Measurements from ENCODE around the gene CHCHD3. TPM values are rescaled to one million over a fixed set of nuclear protein-coding genes. Genes with fewer than 3 reads are reported as not detected.

The CHCHD3 gene
- total RNA-seq, 2 experiments from 2014 or later, result 21.6 to 21.7 TPM

DNA sequence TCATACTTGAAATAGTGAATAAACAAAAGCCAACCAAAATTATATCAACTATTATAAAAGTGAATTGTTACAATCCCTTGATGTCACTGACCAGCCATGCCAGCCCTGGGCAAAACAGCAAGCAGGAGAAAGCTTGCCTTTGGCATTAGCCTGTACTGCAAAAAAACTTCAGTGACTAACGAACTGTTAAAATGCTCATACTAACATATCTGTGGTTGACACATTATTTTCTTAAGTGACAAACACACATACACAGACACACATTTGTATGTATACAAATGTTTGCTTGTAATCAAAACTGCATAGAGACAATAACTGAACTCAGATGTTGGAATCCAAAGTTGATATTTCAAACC lies 29.5 kb downstream of the CHCHD3 start:
- Histone ChIP-seq H3K27me3 (ENCODE audit: control insufficient read depth in 1 of 2, insufficient read depth in 2 of 2, low read length in 2 of 2) (no peaks in the 10 kb centered on the region), H3K4me3 (ENCODE audit: low read length) (no peak overlapping the region), H3K36me3 (ENCODE audit: insufficient read depth, low read length) (no peaks in the 10 kb centered on the region), H3K9me3 (ENCODE audit: control insufficient read depth in 1 of 2, insufficient read depth in 1 of 2, low read length in 2 of 2) (no peaks in the 10 kb centered on the region), H3K27ac (ENCODE audit: low read depth in 1 of 2, low read length in 2 of 2) (no peak overlapping the region), H3K4me1 (ENCODE audit: insufficient read depth, low read length) (no peaks in the 10 kb centered on the region)
- POLR2A ChIA-PET, result no interaction called here
- CTCF ChIA-PET, result no interaction called here
- intact Hi-C loops (cut with DNase I, micrococcal nuclease), result no loop called here
- Mint-ChIP-seq H3K27me3 (no peaks in the 10 kb centered on the region), H3K36me3 (ENCODE audit: low read depth) (no peaks in the 10 kb centered on the region), H3K9me3 (no peaks in the 10 kb centered on the region), H3K27ac (no peak overlapping the region), H3K4me1 (ENCODE audit: low read depth) (peaks cover 56% of the 10 kb centered on the region), H3K4me3 (no peak overlapping the region)
- DNase-seq (no peak), ATAC-seq (ENCODE audit: poor library complexity) (no peak)
- TF ChIP-seq, protein P1, sequence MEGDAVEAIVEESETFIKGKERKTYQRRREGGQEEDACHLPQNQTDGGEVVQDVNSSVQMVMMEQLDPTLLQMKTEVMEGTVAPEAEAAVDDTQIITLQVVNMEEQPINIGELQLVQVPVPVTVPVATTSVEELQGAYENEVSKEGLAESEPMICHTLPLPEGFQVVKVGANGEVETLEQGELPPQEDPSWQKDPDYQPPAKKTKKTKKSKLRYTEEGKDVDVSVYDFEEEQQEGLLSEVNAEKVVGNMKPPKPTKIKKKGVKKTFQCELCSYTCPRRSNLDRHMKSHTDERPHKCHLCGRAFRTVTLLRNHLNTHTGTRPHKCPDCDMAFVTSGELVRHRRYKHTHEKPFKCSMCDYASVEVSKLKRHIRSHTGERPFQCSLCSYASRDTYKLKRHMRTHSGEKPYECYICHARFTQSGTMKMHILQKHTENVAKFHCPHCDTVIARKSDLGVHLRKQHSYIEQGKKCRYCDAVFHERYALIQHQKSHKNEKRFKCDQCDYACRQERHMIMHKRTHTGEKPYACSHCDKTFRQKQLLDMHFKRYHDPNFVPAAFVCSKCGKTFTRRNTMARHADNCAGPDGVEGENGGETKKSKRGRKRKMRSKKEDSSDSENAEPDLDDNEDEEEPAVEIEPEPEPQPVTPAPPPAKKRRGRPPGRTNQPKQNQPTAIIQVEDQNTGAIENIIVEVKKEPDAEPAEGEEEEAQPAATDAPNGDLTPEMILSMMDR (IDR thresholded peaks at IDR 0.05), result no peak

DNA sequence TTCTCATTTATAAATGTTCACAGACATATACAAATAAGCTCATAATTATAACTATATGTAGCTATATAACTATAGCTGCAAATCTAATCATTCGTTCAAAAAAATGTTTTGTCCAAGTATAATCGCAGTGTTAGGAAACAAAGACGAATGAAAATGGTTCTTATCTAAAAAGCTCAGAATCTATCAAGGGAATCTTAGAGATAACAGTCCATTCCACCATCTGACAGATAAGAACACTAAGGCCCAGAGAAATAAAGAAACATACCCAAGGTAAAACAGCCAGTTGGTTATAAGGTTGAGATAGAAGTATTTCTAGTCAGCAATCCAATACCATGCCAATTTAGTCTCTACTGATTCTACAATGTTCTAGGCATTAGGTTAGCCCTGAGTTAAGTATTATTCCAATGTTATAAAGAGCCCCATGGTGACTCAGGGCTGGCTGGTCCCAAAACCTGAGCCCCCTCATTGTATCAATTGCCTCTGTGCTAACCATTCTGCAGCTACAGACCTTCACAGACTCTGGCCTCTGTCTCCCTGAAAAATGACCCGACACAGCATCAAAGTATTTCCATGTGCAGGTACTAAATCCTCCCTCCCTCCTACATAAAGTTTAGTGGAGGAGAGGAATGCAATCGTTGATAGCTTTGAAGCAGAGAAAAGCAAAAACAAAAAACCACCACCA lies 30.0 kb downstream of the CHCHD3 start:
- H3K4me1 Mint-ChIP-seq (ENCODE audit: low read depth), result peaks cover 51% of the 10 kb centered on the region
- Histone ChIP-seq H3K27ac (ENCODE audit: low read depth in 1 of 2, low read length in 2 of 2) (no peak overlapping the region), H3K9me3 (ENCODE audit: control insufficient read depth in 1 of 2, insufficient read depth in 1 of 2, low read length in 2 of 2) (no peaks in the 10 kb centered on the region), H3K4me3 (ENCODE audit: low read length) (no peak overlapping the region), H3K27me3 (ENCODE audit: control insufficient read depth in 1 of 2, insufficient read depth in 2 of 2, low read length in 2 of 2) (no peaks in the 10 kb centered on the region), H3K4me1 (ENCODE audit: insufficient read depth, low read length) (no peaks in the 10 kb centered on the region), H3K36me3 (ENCODE audit: insufficient read depth, low read length) (no peaks in the 10 kb centered on the region)
- POLR2A ChIA-PET, result no interaction called here
- H3K9me3 Mint-ChIP-seq, result no peaks in the 10 kb centered on the region
- CTCF ChIA-PET, result no interaction called here
- H3K4me3 Mint-ChIP-seq, result no peak overlapping the region
- no peak for DNase-seq
- no peak for ATAC-seq (ENCODE audit: poor library complexity)
- TF ChIP-seq, protein P1 (IDR thresholded peaks at IDR 0.05), result no peak
- H3K36me3 Mint-ChIP-seq (ENCODE audit: low read depth), result peaks cover 5% of the 10 kb centered on the region
- H3K27ac Mint-ChIP-seq, result no peak overlapping the region
- intact Hi-C loops (cut with DNase I, micrococcal nuclease), result no loop called here
- no peaks in the 10 kb centered on the region for H3K27me3 Mint-ChIP-seq

DNA sequence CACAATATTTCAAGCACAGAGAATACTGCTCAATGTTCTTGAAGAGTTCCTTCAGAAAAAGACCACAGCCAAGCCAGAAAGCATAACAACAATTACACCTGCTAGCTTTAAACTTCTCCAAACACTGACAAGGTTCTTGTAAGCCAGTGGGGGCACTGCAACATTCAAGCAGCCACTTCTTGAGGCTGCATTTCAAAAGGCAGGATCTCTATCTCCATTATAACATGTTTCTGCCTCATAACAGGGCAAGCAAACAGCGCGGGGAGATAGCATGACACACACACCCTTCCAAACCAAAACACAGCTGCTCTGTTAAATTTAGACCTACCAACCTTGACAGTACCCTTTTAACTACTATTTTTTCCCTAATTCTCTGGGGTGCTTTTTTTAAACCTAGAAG lies 30.8 kb downstream of the CHCHD3 start:
- CTCF ChIA-PET, result interaction anchor here (0.7 kb wide), 1 partner anchor 18 kb away, joined by 3 read pairs; no protein-coding TSS in a partner anchor
- Histone ChIP-seq H3K4me3 (ENCODE audit: low read length) (no peak overlapping the region), H3K27ac (ENCODE audit: low read depth in 1 of 2, low read length in 2 of 2) (no peak overlapping the region), H3K4me1 (ENCODE audit: insufficient read depth, low read length) (no peaks in the 10 kb centered on the region), H3K27me3 (ENCODE audit: control insufficient read depth in 1 of 2, insufficient read depth in 2 of 2, low read length in 2 of 2) (no peaks in the 10 kb centered on the region), H3K36me3 (ENCODE audit: insufficient read depth, low read length) (no peaks in the 10 kb centered on the region), H3K9me3 (ENCODE audit: control insufficient read depth in 1 of 2, insufficient read depth in 1 of 2, low read length in 2 of 2) (no peaks in the 10 kb centered on the region)
- no peak overlapping the region for H3K4me3 Mint-ChIP-seq
- H3K4me1 Mint-ChIP-seq (ENCODE audit: low read depth), result peaks cover 44% of the 10 kb centered on the region
- H3K36me3 Mint-ChIP-seq (ENCODE audit: low read depth), result peaks cover 10% of the 10 kb centered on the region
- H3K27me3 Mint-ChIP-seq, result no peaks in the 10 kb centered on the region
- H3K27ac Mint-ChIP-seq, result no peak overlapping the region
- no peaks in the 10 kb centered on the region for H3K9me3 Mint-ChIP-seq
- peak in 1 of 14 experiments; percentile 4 for DNase-seq
- POLR2A ChIA-PET, result no interaction called here
- ATAC-seq (ENCODE audit: poor library complexity), result no peak
- intact Hi-C loops (cut with DNase I, micrococcal nuclease), result no loop called here
- TF ChIP-seq, protein P1 (IDR thresholded peaks at IDR 0.05), result no peak
